Epidermal melanocyte (primary cell): Measurements from ENCODE around the gene VOPP1.
"Not testable (repeated sequence)": the region's sequence is repeated elsewhere in the genome, so short reads cannot be mapped to it uniquely, and the experiment has no call there.

Experiments used
- DNase-seq: peaks from one replicate; pipeline ENCODE4 v3.0.0; 2011; ENCODE audit warnings: low spot score; ENCODE audit not compliant: insufficient read length

VOPP1 gene

GRCh38 chr7:55512635-55513191 is 59.6 kb downstream of the VOPP1 start:
- DNase-seq, result no peak

- no peak for DNase-seq
These were observed 61.7 kb downstream of the VOPP1 start for GRCh38 chr7:55510621-55511020.

- DNase-seq, result not testable (repeated sequence)
These were observed 62.1 kb downstream of the VOPP1 start for GRCh38 chr7:55510206-55510605.

DNA sequence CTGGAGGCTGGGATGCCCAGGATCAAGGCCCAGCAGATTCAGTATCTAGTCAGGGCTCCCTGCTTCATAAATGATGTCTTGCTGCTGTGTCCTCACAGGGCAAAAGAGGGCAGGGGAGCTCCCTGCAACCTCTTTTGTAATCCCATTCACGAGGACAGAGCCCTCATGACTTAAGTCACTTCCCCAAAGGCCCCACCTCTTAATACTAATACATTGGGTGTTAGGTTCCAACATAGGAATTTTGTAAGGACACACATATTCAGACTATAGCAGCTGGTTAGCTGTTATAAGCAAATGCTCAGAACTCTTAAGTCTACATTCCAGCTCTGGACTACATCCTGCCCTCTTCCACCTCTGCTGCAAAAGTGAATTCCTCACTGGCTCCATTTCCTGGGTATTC is 63.0 kb downstream of the VOPP1 start:
- DNase-seq, result no peak

DNA sequence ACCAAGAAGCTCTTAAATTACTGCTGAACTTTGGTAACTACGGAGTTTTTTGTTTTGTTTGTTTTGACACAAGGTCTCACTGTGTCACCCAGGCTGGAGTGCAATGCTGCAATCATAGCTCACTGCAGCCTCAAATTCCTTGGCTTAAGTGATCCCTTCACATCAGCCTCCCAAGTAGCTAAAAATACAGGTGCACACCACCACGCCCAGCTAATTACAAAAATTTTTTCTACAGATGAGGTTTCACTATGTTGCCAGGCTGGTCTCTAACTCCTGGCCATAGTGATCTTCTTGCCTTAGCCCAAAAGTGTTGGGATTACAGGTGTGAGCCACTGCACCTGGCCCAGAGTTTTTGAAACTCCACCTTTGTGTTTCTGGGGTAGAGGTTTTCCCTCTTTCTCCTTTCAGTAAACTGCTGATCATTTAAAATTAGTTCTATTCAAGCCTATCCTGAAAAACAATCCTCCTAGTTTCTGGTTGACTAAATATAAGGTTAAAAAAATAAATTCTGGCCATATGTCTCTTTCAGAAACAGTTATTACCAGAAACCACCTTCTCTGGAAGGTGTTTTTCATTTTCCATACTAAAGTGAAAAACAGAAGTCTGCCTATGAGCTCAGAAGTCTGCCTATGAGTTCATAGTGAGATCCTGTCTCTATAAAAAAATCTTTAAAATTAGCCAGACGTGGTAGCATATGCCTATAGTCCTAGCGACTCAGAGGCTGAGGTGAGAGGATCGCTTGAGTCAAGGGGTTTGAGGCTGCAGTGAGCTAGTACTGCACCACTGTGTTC is 63.9 kb downstream of the VOPP1 start:
- no peak for DNase-seq

DNA sequence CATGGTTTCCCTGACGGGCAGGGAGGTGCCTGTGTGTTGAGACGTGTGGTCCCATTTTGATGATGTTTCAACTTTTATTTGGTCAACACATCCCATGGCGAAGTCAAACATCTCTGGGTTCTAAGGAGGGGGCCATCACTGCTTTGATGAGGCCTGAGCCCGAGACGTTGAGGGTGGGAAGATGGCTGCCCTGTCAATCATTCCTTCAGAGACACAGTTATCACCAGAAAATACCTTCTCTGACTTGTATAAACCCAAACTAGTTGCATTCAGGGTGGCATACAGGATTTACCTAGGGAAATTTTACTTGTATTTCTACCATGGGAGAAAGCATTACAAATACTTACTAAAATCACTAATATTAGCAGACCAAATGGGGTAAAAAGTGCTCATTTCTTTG is 64.6 kb downstream of the VOPP1 start:
- no peak for DNase-seq

GRCh38 chr7:55504967-55505658 is 67.2 kb downstream of the VOPP1 start:
- DNase-seq, result no peak

DNA sequence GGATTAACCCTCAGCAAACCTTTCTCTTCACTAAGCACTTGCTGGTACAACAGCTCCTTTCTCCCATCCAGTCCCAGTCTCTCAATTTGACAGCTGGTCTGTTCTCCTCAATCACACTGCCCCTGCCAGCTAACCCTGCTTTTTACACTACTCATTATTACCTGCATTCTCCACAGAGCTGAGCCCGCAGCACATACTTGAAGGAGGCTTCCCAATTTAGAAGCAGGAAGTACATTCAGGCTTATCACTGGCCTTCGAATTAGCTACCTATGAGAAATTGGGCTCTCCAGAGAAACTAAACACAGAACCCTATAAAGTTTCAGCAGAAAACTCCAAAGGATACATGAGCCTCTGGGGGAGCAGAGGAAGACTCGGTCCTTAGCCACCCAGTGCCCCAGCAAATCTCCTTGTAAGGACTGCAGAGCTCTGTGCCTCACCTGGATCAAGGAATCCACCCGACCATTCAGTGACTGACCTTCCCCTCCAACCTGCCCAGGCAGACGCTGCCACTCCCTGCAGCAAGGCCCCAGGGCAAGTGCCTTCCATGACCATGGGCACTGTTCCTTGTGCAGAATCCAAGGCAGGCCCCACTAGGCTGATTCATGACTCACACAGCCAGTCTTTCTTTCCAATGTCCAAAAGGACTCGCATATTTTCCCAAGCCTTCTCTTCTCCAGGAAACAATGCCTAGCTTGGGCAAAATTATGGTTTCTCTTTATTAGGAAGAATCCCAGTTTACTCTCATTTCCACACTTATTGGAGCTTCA is 68.0 kb downstream of the VOPP1 start:
- no peak for DNase-seq

GRCh38 chr7:55502858-55503440 is 69.4 kb downstream of the VOPP1 start:
- no peak for DNase-seq

GRCh38 chr7:55502124-55502857 is 70.0 kb downstream of the VOPP1 start:
- peak; percentile 64 for DNase-seq

- no peak for DNase-seq
These were observed 70.7 kb downstream of the VOPP1 start for GRCh38 chr7:55501611-55502010.

DNA sequence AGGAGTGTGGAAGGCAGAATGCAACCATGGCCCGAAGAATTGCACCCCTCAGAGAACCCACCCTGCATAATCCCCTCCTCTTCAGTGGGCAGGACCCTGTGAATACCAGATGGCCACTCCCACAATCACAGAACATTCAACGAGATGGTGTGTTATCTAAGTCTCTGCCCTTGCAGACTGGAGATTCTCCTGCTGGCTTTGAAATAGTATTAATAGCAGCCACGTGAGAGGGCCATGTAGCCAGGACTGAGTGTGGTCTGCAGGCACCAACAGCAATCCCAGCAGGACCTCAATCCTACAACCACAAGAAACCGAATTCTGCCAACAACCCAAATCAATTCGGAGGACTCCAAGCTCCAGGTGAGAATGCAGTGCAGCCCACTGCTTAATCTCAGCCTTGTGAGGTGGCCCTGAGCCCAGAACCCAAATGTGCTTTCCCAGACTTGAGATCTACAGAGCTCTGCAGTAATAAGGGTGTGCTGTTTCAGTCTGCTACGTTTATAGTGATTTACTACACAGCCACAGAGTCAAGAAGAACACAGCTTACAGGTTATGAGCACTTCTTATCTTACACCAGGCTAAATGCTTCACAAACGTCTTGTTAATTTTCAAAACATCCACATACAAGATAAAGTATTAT is 72.1 kb downstream of the VOPP1 start:
- no peak for DNase-seq

GRCh38 chr7:55499591-55499990 is 72.7 kb downstream of the VOPP1 start:
- DNase-seq, result no peak

- no peak for DNase-seq
These were observed 73.5 kb downstream of the VOPP1 start for GRCh38 chr7:55498770-55499169.

- DNase-seq, result no peak
These were observed 74.2 kb downstream of the VOPP1 start for GRCh38 chr7:55498142-55498541.

DNA sequence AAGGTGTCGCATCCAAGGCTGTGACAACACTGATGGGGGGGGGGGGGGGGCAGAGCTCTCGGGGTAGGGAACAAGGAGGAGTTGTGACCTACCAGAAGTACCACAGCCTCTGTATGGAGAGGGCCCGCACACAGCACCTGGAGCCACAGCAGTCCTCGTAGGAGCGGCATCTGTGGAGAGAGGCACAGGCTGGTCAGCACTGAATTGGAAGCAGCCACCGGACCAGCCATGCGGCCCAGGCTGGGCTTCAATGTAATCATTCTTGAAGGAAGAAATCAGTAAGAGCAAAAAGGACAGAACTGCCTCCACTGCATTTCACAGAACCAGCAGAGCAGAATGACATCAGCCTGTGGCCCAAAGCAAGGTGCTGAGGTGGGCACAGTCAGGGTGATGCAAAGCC is 74.8 kb downstream of the VOPP1 start:
- no peak for DNase-seq

DNA sequence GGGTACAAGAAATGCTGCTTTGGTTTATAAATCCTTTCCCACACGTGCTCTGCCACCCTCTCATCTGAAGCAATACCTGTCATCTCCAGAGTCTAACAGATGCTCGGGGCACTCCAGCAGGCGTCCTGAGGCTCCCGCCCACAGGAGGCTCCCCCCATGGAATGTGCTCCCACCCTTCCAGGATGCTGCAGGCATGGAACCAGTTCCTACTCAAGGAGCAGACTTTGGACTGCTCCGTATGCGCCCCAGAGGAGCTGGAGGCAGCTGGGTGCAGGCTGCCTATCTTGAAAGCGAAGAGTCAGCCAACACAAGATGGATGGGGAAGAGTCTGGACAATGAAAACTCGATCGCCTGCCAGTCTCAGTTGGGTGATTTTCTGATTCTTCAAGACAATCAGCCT is 75.4 kb downstream of the VOPP1 start:
- no peak for DNase-seq

DNA sequence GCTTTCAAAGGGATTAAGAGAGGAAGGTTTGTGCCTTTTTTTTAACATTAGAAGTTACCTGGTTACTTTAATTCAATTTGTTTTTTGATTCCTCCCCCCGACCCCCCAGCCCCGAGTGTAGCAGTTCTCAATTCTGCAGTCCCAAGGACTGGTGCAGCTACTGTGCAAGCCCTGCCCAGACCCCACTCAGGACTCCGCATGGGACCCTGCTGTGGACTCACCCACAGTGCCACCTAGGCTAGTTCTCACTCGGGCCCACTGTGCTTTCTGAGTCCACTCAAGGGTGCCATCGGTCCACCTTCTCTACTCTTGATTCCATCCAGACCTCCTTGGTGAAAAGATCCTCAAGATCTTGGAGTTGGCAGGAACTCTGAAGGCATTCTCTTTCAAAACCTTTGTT is 77.4 kb downstream of the VOPP1 start:
- DNase-seq, result no peak

GRCh38 chr7:55493408-55493807 is 78.9 kb downstream of the VOPP1 start:
- DNase-seq, result no peak

- DNase-seq, result no peak
These were observed 81.0 kb downstream of the VOPP1 start for GRCh38 chr7:55491346-55491745.
